Mesodermal cell (in vitro differentiated cells): ENCODE measurements around the gene KDM4C.
"Not testable (repeated sequence)": the region's sequence is repeated elsewhere in the genome, so short reads cannot be mapped to it uniquely, and the experiment has no call there.

Experiments
- H3K27ac ChIP-seq: 2 replicates; pipeline ENCODE4 v1.7.0; 2013; ENCODE audit warnings: mild to moderate bottlenecking, low read depth, low read length, moderate library complexity; ENCODE audit not compliant: severe bottlenecking
- H3K36me3 ChIP-seq: 2 replicates; pipeline ENCODE4 v1.7.1; 2013; ENCODE audit warnings: mild to moderate bottlenecking, low read length, moderate library complexity; ENCODE audit not compliant: control insufficient read depth, insufficient read depth
- H3K4me1 ChIP-seq: one replicate; pipeline ENCODE4 v1.7.1; 2013; ENCODE audit warnings: mild to moderate bottlenecking, low read length; ENCODE audit not compliant: insufficient read depth, control insufficient read depth, poor library complexity, severe bottlenecking
- H3K4me3 ChIP-seq: 2 replicates; pipeline ENCODE4 v1.7.0; 2013; ENCODE audit warnings: low read length, control low read depth, mild to moderate bottlenecking; ENCODE audit not compliant: insufficient read depth, poor library complexity, severe bottlenecking; ENCODE audit errors: extremely low read depth
- H3K9me3 ChIP-seq: 2 replicates; pipeline ENCODE4 v1.7.1; 2013; ENCODE audit warnings: mild to moderate bottlenecking, low read length, moderate library complexity; ENCODE audit not compliant: control insufficient read depth
- WGBS, 2 experiments: methylation state at CpG; one replicate each; pipeline ENCODE4 v1.1.5; 2013; ENCODE audit warnings: missing lambda C conversion rate in 2 of 2; ENCODE audit not compliant: insufficient coverage in 2 of 2; 5-methylcytosine and 5-hydroxymethylcytosine counted together

The KDM4C gene

DNA sequence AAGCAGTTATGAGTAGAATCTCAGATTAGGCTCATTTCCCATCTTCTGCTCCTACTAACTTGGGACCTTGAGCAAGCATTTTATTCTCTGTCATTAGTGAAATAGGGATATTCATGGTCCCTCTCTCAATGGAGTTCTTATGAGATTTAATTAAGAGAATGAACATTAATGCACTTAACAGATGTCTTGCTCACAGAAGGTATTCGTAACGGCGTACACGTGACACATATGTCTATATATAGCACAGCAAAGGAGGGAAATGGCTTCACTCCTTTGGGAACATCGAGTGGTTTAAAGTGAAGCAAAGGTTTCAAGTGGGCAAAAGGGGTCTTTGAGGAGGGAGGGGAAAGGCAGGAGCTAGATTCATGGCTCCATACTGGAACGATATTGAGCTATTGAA lies 24.6 kb downstream of the KDM4C start:
- Histone ChIP-seq H3K27ac (no peak overlapping the region), H3K4me1 (peaks cover 25% of the 10 kb centered on the region), H3K36me3 (no peaks in the 10 kb centered on the region), H3K4me3 (no peak overlapping the region), H3K9me3 (no peaks in the 10 kb centered on the region)
- 90 to 97% methylated on average over 2 to 6 of the region's 6 CpGs for WGBS, 2 experiments

- no peaks in the 10 kb centered on the region for H3K36me3 ChIP-seq
- H3K27ac ChIP-seq = no peak overlapping the region
- H3K4me3 ChIP-seq = no peak overlapping the region
- H3K9me3 ChIP-seq = no peaks in the 10 kb centered on the region
- WGBS, 2 experiments = 71 to 90% methylated on average over 1 of the region's 3 CpGs
- H3K4me1 ChIP-seq = peaks cover 28% of the 10 kb centered on the region
Observed at GRCh38 chr9:6782981-6783380, 25.2 kb downstream of the KDM4C start.

DNA sequence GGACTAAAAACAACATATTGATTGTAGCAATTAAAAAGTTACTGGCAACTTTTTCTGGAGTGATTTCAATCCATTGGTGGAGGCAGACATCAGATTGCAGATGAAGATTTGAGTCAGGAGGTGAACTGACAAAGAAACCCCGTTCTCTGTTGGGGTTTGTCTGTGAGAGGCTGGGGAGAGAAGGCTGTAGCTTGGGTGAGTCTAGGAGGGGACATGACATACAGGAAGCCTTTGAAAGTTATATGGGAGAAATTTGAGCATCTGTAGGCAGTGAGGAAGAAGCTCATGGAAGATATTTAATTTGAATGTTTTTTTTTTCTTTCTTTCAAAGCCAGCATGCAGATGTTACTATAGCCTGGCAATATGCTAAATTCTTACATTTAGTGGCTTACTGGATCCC lies 26.0 kb downstream of the KDM4C start:
- H3K4me3 ChIP-seq = no peak overlapping the region
- H3K4me1 ChIP-seq = peaks cover 36% of the 10 kb centered on the region
- no peak overlapping the region for H3K27ac ChIP-seq
- no peaks in the 10 kb centered on the region for H3K9me3 ChIP-seq
- WGBS, 2 experiments = 93 to 100% methylated on average over 1 of the region's 1 CpG
- no peaks in the 10 kb centered on the region for H3K36me3 ChIP-seq

DNA sequence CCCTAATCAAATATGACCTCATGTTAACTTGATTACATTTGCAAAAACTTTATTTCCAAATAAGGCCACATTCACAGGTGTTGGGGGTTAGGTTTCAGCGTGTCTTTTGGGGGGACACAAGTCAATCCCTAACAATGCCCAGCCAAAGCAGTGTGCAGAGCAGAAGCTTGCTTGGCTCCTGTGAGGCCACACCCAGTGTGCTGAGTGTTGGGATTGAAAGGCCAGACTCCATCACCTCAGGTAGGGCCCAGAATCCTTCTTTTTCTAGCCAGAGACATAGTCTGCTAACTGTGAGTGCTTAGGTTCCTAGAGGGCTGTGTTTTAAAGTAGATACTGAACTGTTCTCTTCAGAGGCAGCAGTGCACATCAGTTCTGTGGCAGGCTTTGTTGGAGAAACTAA lies 27.9 kb downstream of the KDM4C start:
- H3K4me3 ChIP-seq = no peak overlapping the region
- H3K36me3 ChIP-seq = no peaks in the 10 kb centered on the region
- no peak overlapping the region for H3K27ac ChIP-seq
- peaks cover 22% of the 10 kb centered on the region for H3K4me1 ChIP-seq
- no peaks in the 10 kb centered on the region for H3K9me3 ChIP-seq
- WGBS, 2 experiments = no CpG with 5 or more reads among the region's 1 CpG

- H3K9me3 ChIP-seq = no peaks in the 10 kb centered on the region
- no peak overlapping the region for H3K4me3 ChIP-seq
- H3K36me3 ChIP-seq = no peaks in the 10 kb centered on the region
- WGBS, 2 experiments = 76 to 78% methylated on average over 3 of the region's 3 CpGs
- H3K27ac ChIP-seq = peak overlapping the region; percentile 86
- peaks cover 19% of the 10 kb centered on the region for H3K4me1 ChIP-seq
Observed at GRCh38 chr9:6787793-6788161, 30.0 kb downstream of the KDM4C start.

DNA sequence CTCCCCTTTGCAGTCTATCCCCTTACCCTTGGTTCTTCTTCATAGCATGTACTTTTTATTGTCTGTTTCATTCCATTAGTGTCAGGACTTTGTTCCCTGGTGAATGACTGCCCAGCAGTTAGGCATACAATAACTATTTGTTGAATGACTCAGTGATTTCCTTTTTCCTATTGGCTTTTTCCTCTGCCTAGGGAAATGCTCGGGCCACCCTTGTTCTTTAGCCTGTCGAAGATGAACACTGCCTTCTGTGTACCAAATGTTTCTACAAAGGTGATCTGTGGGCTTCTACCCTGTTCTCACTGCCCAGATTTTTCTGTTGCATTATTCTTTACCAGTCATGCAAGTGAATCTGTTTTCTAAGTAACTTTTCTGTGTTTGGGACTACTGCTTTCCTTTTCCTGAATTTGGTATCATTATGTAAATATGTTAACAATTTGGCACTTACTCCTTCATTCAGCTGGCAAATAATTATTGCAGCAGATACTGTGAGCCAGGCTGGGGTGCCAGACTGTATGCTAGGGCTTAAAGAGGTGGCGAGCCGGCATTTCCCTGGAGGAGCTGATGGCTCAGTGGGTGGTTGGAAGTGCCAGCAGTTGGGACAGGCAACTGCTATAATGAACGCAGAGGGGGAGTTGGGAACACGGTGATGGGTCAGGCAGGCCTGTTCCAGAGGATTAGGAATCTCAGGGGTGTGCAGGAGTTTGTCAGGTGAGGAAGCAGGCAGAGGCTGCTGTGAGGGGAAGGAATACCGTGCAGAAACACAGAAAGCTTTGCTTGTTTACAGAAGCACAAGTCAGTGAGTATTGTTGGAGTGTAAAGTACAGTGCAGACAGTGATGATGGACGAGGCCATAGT lies 30.6 kb downstream of the KDM4C start:
- Histone ChIP-seq H3K9me3 (no peaks in the 10 kb centered on the region), H3K4me1 (peaks cover 19% of the 10 kb centered on the region), H3K27ac (peak overlapping the region; percentile 86), H3K4me3 (no peak overlapping the region), H3K36me3 (no peaks in the 10 kb centered on the region)
- WGBS, 2 experiments = 40 to 43% methylated on average over 8 of the region's 8 CpGs

- H3K4me3 ChIP-seq, H3K36me3 ChIP-seq, H3K9me3 ChIP-seq: not testable (repeated sequence)
- WGBS, 2 experiments = 86 to 98% methylated on average over 7 of the region's 9 CpGs
- H3K4me1 ChIP-seq = peaks cover 19% of the 10 kb centered on the region
- H3K27ac ChIP-seq = peak overlapping the region; percentile 86
Observed at GRCh38 chr9:6789017-6789338, 31.2 kb downstream of the KDM4C start.

DNA sequence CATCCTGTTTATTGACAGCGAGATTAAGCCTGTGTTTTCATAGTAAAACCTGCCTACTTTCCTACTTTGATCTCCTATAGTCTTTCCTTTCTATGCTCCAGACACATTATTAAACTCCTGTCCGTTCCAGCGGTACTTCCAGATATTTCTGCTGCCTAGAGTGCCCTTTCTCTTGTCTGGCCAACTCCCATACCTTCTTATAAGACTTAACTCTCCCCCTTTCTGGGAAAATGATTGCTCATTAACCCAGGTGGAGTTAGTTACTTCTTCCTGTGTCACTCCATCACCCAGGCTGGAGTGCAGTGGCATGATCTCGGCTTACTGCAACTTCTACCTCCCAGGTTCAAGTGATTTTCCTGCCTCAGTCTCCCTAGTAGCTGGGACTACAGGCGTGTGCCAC lies 33.1 kb downstream of the KDM4C start:
- H3K36me3 ChIP-seq = peaks cover 5% of the 10 kb centered on the region
- no peak overlapping the region for H3K4me3 ChIP-seq
- no peak overlapping the region for H3K27ac ChIP-seq
- H3K9me3 ChIP-seq = no peaks in the 10 kb centered on the region
- peaks cover 19% of the 10 kb centered on the region for H3K4me1 ChIP-seq
- 85 to 93% methylated on average over 3 to 5 of the region's 5 CpGs for WGBS, 2 experiments

DNA sequence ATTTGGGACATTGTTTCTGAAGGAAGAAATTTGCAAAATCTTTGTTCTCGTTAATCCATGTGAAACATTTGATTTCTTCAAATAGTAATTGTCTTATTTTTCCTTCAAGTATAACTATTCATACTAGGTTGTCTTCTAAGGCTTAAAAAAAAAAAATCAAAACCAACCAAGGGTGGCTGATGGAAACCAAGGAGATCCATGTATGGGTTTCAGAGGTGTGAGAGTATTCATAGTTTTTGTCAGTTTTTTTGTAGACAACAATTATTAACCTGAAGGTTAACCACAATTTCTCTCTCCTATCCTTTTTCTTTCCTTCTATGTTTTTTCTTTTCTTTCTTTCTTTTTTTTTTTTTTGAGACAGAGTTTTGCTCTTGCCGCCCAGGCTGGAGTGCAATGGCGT lies 35.4 kb downstream of the KDM4C start:
- Histone ChIP-seq H3K27ac (no peak overlapping the region), H3K36me3 (peaks cover 5% of the 10 kb centered on the region), H3K4me3 (no peak overlapping the region), H3K4me1 (peaks cover 7% of the 10 kb centered on the region), H3K9me3 (no peaks in the 10 kb centered on the region)
- WGBS, 2 experiments = 83 to 94% methylated on average over 2 of the region's 3 CpGs

- Histone ChIP-seq H3K9me3 (peaks cover 4% of the 10 kb centered on the region), H3K4me1 (no peaks in the 10 kb centered on the region), H3K4me3 (no peak overlapping the region), H3K36me3 (peaks cover 5% of the 10 kb centered on the region), H3K27ac (no peak overlapping the region)
- WGBS, 2 experiments = 100% methylated on average over 1 of the region's 1 CpG
Observed at GRCh38 chr9:6794936-6795335, 37.2 kb downstream of the KDM4C start.

GRCh38 chr9:6802926-6803325 lies 45.2 kb downstream of the KDM4C start:
- Histone ChIP-seq H3K4me1 (no peaks in the 10 kb centered on the region), H3K36me3 (no peaks in the 10 kb centered on the region), H3K27ac (no peak overlapping the region), H3K9me3 (peaks cover 4% of the 10 kb centered on the region), H3K4me3 (no peak overlapping the region)
- WGBS, 2 experiments = 94 to 100% methylated on average over 4 of the region's 4 CpGs
